Type B pancreatic cell (in vitro differentiated cells): ENCODE measurements around the gene EFCAB11. TPM values are rescaled to one million over a fixed set of nuclear protein-coding genes. Genes with fewer than 3 reads are reported as not detected.

Experiments
- DNase-seq: peaks from one replicate; pipeline ENCODE4 v3.0.0; 2021; ENCODE audit warnings: mixed read lengths; ENCODE audit not compliant: unreplicated experiment; ENCODE audit errors: extremely low spot score
- H3K27ac Mint-ChIP-seq: 2 replicates; pipeline ENCODE4 v1.8.0; 2021; ENCODE audit warnings: mild to moderate bottlenecking, mixed read lengths
- H3K27me3 Mint-ChIP-seq: 2 replicates; pipeline ENCODE4 v1.8.0; 2021; ENCODE audit warnings: mixed read lengths
- H3K36me3 Mint-ChIP-seq: 2 replicates; pipeline ENCODE4 v1.8.0; 2021; ENCODE audit warnings: mixed read lengths
- H3K4me1 Mint-ChIP-seq: one replicate; pipeline ENCODE4 v1.8.0; 2021; ENCODE audit warnings: mixed read lengths; ENCODE audit not compliant: unreplicated experiment
- H3K4me3 Mint-ChIP-seq: 2 replicates; pipeline ENCODE4 v1.8.0; 2021; ENCODE audit warnings: mild to moderate bottlenecking, mixed read lengths
- H3K9me3 Mint-ChIP-seq: 2 replicates; pipeline ENCODE4 v1.8.0; 2021; ENCODE audit warnings: mixed read lengths
- total RNA-seq: library from RNA; stranded (reverse); gene quantifications from 2 replicates; pipeline ENCODE4 v1.2.1, GENCODE V29; 2021; ENCODE audit warnings: low replicate concordance
- TF ChIP-seq, protein P1 (sequence below): fragments of 200-600 bp; sonication (generic); conservative IDR thresholded peaks from 2 replicates; pipeline ENCODE4 v1.5.0; 2021; ENCODE audit warnings: antibody characterized with exemption, mild to moderate bottlenecking

EFCAB11 gene
- total RNA-seq, 1 donor from 2014 or later: 16.0 TPM

DNA sequence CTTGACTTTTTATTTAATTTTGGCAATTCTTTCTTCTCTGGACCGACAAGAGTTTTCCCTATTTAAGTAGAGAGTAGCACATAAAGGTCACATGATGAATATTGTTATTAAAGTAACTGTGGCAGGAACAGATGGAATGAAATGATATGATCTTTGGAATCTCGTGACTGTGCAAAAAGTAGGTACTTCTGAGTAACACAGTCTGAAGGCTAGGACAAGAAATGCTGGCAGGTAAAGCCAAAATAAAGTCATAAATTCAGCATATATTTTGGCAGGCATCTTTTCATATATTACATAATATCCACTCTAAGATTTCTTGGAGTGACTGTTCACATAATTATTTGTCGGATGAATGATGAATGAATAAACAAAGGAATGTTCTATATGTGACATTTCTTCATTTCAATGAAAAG, 121.4 kb downstream of the EFCAB11 start:
- peaks cover 13% of the 10 kb centered on the region for H3K9me3 Mint-ChIP-seq
- DNase-seq: no peak
- no peak overlapping the region for H3K4me3 Mint-ChIP-seq
- TF ChIP-seq, protein P1, sequence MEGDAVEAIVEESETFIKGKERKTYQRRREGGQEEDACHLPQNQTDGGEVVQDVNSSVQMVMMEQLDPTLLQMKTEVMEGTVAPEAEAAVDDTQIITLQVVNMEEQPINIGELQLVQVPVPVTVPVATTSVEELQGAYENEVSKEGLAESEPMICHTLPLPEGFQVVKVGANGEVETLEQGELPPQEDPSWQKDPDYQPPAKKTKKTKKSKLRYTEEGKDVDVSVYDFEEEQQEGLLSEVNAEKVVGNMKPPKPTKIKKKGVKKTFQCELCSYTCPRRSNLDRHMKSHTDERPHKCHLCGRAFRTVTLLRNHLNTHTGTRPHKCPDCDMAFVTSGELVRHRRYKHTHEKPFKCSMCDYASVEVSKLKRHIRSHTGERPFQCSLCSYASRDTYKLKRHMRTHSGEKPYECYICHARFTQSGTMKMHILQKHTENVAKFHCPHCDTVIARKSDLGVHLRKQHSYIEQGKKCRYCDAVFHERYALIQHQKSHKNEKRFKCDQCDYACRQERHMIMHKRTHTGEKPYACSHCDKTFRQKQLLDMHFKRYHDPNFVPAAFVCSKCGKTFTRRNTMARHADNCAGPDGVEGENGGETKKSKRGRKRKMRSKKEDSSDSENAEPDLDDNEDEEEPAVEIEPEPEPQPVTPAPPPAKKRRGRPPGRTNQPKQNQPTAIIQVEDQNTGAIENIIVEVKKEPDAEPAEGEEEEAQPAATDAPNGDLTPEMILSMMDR: no peak
- H3K4me1 Mint-ChIP-seq: peaks cover 21% of the 10 kb centered on the region
- peak overlapping the region; percentile 24 for H3K27ac Mint-ChIP-seq
- no peaks in the 10 kb centered on the region for H3K27me3 Mint-ChIP-seq
- H3K36me3 Mint-ChIP-seq: no peaks in the 10 kb centered on the region

GRCh38 chr14:89828471-89829165, 125.9 kb downstream of the EFCAB11 start:
- peaks cover 15% of the 10 kb centered on the region for H3K9me3 Mint-ChIP-seq
- no peak overlapping the region for H3K27ac Mint-ChIP-seq
- peaks cover 2% of the 10 kb centered on the region for H3K36me3 Mint-ChIP-seq
- DNase-seq: no peak
- H3K4me1 Mint-ChIP-seq: peaks cover 8% of the 10 kb centered on the region
- TF ChIP-seq, protein P1: no peak
- H3K27me3 Mint-ChIP-seq: no peaks in the 10 kb centered on the region
- H3K4me3 Mint-ChIP-seq: no peak overlapping the region

- Mint-ChIP-seq H3K4me1 (no peaks in the 10 kb centered on the region), H3K9me3 (peaks cover 8% of the 10 kb centered on the region), H3K27ac (no peak overlapping the region), H3K27me3 (no peaks in the 10 kb centered on the region), H3K4me3 (no peak overlapping the region), H3K36me3 (peaks cover 4% of the 10 kb centered on the region)
- TF ChIP-seq, protein P1: no peak
- no peak for DNase-seq
These were observed 127.3 kb downstream of the EFCAB11 start for GRCh38 chr14:89827265-89827664.

GRCh38 chr14:89826596-89826995, 127.9 kb downstream of the EFCAB11 start:
- TF ChIP-seq, protein P1: no peak
- no peaks in the 10 kb centered on the region for H3K4me1 Mint-ChIP-seq
- DNase-seq: no peak
- no peak overlapping the region for H3K4me3 Mint-ChIP-seq
- H3K27ac Mint-ChIP-seq: no peak overlapping the region
- no peaks in the 10 kb centered on the region for H3K27me3 Mint-ChIP-seq
- peaks cover 4% of the 10 kb centered on the region for H3K36me3 Mint-ChIP-seq
- H3K9me3 Mint-ChIP-seq: peaks cover 8% of the 10 kb centered on the region

- TF ChIP-seq, protein P1: no peak
These were observed 130.8 kb downstream of the EFCAB11 start for GRCh38 chr14:89823743-89824142.

More at GRCh38 chr14:89823743-89824142, 130.8 kb downstream of the EFCAB11 start:
- H3K27me3 Mint-ChIP-seq: no peaks in the 10 kb centered on the region
- peaks cover 8% of the 10 kb centered on the region for H3K9me3 Mint-ChIP-seq
- no peaks in the 10 kb centered on the region for H3K4me1 Mint-ChIP-seq
- peaks cover 4% of the 10 kb centered on the region for H3K36me3 Mint-ChIP-seq
- no peak overlapping the region for H3K4me3 Mint-ChIP-seq
- no peak for DNase-seq
- no peak overlapping the region for H3K27ac Mint-ChIP-seq
